ENCODE measurements around the gene SEPTIN5. TPM values are rescaled to one million over a fixed set of nuclear protein-coding genes. Genes with fewer than 3 reads are reported as not detected.

The SEPTIN5 gene
- total and polyA plus RNA-seq, 9 of the 15 experiments (the other 6 are each of a cell fraction or from before 2014, with no cell fraction given): 0.03 to 195 (median 119) TPM

DNA sequence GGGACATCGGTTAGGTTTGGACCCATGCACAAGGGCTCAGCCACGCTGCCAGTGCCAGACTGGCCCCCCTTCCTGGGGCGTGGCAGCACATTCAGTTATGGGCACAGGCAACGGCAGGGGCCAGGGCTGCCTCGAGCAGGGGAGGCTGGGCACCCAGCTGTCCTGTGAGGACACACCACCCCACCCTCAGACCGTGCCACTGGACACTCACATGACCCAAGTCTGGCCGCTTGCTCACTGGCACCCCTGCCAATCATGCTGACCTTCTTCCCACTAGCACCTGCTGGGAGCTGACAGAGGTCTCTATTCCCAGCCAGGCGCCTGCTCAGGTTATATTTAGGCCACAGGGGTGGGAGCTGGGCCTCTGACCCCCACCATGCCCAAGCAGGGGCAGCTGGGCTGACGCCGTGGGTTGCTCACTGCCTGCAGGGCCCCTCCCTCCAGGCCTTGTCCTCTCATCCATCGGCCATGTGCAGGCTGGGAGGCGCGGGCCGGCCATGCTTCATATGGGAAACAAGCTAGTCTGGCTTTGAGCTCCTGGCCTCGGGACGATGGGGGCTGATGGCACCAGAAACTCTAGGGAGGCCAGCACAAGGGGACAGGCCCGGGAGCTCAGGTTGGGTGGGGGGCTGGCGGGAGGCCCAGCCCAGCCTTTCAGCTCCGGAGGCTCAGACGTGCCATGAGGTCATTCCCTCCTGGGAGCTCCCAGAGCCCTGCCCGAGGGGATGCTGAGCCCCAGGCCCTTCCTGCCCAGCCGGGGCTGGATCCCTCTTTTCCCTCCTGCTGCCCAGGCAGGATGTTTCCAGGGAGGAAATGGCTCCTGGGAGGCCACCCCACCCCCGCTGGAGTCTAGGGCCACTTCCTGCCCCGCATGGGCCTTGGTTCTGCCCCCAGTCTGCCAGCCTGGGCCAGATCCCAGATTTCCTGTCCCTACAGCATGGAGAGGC lies 31.1 kb downstream of the SEPTIN5 start (continued):
- TF ChIP-seq, protein P1, sequence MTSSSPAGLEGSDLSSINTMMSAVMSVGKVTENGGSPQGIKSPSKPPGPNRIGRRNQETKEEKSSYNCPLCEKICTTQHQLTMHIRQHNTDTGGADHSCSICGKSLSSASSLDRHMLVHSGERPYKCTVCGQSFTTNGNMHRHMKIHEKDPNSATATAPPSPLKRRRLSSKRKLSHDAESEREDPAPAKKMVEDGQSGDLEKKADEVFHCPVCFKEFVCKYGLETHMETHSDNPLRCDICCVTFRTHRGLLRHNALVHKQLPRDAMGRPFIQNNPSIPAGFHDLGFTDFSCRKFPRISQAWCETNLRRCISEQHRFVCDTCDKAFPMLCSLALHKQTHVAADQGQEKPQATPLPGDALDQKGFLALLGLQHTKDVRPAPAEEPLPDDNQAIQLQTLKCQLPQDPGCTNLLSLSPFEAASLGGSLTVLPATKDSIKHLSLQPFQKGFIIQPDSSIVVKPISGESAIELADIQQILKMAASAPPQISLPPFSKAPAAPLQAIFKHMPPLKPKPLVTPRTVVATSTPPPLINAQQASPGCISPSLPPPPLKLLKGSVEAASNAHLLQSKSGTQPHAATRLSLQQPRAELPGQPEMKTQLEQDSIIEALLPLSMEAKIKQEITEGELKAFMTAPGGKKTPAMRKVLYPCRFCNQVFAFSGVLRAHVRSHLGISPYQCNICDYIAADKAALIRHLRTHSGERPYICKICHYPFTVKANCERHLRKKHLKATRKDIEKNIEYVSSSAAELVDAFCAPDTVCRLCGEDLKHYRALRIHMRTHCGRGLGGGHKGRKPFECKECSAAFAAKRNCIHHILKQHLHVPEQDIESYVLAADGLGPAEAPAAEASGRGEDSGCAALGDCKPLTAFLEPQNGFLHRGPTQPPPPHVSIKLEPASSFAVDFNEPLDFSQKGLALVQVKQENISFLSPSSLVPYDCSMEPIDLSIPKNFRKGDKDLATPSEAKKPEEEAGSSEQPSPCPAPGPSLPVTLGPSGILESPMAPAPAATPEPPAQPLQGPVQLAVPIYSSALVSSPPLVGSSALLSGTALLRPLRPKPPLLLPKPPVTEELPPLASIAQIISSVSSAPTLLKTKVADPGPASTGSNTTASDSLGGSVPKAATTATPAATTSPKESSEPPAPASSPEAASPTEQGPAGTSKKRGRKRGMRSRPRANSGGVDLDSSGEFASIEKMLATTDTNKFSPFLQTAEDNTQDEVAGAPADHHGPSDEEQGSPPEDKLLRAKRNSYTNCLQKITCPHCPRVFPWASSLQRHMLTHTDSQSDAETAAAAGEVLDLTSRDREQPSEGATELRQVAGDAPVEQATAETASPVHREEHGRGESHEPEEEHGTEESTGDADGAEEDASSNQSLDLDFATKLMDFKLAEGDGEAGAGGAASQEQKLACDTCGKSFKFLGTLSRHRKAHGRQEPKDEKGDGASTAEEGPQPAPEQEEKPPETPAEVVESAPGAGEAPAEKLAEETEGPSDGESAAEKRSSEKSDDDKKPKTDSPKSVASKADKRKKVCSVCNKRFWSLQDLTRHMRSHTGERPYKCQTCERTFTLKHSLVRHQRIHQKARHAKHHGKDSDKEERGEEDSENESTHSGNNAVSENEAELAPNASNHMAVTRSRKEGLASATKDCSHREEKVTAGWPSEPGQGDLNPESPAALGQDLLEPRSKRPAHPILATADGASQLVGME (CRISPR knock-in tag; IDR thresholded peaks at IDR 0.05): 0 out of 2 replicates have a peak, but pooled peaks have one; percentile 12
- no peak for TF ChIP-seq BRD9 (IDR thresholded peaks at IDR 0.05; ENCODE audit: low read depth, partially characterized antibody)
- peak; percentile 55 for TF ChIP-seq CHD4 (IDR thresholded peaks at IDR 0.05; ENCODE audit: insufficient read depth, insufficient replicate concordance, low read depth, low read length, poor library complexity, severe bottlenecking)
- 0 out of 2 replicates have a peak, but pooled peaks have one; percentile 31 for TF ChIP-seq KLF1 (tag; IDR thresholded peaks at IDR 0.05)
- no peak for TF ChIP-seq NR4A1 (CRISPR knock-in tag; IDR thresholded peaks at IDR 0.05)
- no peak for TF ChIP-seq NR4A1 (tag; IDR thresholded peaks at IDR 0.05)
- no peak for TF ChIP-seq HMG20B (CRISPR knock-in tag; IDR thresholded peaks at IDR 0.05)
- TF ChIP-seq, protein P2, sequence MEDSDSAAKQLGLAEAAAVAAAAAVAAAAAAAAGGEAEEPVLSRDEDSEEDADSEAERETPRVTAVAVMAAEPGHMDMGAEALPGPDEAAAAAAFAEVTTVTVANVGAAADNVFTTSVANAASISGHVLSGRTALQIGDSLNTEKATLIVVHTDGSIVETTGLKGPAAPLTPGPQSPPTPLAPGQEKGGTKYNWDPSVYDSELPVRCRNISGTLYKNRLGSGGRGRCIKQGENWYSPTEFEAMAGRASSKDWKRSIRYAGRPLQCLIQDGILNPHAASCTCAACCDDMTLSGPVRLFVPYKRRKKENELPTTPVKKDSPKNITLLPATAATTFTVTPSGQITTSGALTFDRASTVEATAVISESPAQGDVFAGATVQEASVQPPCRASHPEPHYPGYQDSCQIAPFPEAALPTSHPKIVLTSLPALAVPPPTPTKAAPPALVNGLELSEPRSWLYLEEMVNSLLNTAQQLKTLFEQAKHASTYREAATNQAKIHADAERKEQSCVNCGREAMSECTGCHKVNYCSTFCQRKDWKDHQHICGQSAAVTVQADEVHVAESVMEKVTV (CRISPR knock-in tag; IDR thresholded peaks at IDR 0.05): no peak
